ENCODE results near the gene PPP2R2B. TPM values are rescaled to one million over a fixed set of nuclear protein-coding genes. Genes with fewer than 3 reads are reported as not detected.

PPP2R2B gene
- total RNA-seq, 4 donors from 2014 or later: 9.4 to 29.4 (median 20.7) TPM

DNA sequence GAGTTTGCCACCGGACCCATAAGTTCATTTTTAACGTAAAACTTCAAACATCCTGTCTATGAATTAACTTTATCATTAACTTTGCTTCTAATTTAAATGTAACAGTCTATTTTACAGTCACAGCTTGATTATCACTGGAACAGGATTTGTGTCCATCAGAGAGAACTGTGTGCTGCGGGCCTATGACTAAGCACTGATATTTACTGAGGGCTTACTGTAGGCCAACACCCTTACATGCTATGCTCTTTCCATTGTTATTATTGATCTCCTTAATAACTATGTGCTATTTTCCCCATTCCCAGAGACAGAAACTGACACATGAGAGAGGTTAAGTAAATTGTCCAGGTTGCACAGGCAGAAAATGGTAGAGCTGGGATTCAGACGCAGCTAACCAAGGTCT lies 338.6 kb downstream of the PPP2R2B start:
- 94 to 95% methylated on average over 4 of the region's 4 CpGs for WGBS, 2 donors
- H3K4me3 ChIP-seq: no peak overlapping the region
- no peaks in the 10 kb centered on the region for H3K36me3 ChIP-seq
- H3K9me3 ChIP-seq: no peaks in the 10 kb centered on the region
- TF ChIP-seq, protein P1, sequence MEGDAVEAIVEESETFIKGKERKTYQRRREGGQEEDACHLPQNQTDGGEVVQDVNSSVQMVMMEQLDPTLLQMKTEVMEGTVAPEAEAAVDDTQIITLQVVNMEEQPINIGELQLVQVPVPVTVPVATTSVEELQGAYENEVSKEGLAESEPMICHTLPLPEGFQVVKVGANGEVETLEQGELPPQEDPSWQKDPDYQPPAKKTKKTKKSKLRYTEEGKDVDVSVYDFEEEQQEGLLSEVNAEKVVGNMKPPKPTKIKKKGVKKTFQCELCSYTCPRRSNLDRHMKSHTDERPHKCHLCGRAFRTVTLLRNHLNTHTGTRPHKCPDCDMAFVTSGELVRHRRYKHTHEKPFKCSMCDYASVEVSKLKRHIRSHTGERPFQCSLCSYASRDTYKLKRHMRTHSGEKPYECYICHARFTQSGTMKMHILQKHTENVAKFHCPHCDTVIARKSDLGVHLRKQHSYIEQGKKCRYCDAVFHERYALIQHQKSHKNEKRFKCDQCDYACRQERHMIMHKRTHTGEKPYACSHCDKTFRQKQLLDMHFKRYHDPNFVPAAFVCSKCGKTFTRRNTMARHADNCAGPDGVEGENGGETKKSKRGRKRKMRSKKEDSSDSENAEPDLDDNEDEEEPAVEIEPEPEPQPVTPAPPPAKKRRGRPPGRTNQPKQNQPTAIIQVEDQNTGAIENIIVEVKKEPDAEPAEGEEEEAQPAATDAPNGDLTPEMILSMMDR (IDR thresholded peaks at IDR 0.05): no peak
- TF ChIP-seq POLR2A (IDR thresholded peaks at IDR 0.05): no peak
- no peak for TF ChIP-seq EP300 (IDR thresholded peaks at IDR 0.05)
- H3K4me1 ChIP-seq: peaks cover 0 to 6% (median 0%) of the 10 kb centered on the region in 4 donors
- no peak for DNase-seq (ENCODE audit: low spot score in 2 of 2)
- no peaks in the 10 kb centered on the region for H3K27me3 ChIP-seq
- no peak overlapping the region for H3K27ac ChIP-seq

DNA sequence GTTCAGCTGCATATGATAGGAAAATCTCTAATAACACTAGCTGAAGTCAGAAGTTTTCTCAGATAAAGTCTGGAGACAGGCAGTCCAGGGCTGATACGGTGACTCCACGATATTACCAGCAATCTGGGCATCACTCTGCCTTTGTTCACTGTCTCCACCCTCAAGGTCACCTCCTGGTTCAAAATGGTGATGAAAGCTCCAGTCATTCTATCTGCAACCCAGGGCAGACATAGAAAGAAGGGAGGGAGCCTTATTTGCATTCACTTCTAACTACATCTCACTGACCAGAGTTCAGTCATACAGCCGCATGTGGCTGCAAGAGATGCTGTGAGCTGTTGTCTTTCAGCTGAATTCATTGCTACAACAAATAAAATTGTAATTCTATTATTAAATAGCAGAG lies 340.1 kb downstream of the PPP2R2B start:
- no peak for DNase-seq (ENCODE audit: low spot score in 2 of 2)
- Histone ChIP-seq H3K27me3 (no peaks in the 10 kb centered on the region), H3K27ac (no peak overlapping the region), H3K4me3 (no peak overlapping the region), H3K36me3 (no peaks in the 10 kb centered on the region), H3K9me3 (no peaks in the 10 kb centered on the region), H3K4me1 (peaks cover 0 to 6% (median 0%) of the 10 kb centered on the region in 4 donors)
- TF ChIP-seq POLR2A (IDR thresholded peaks at IDR 0.05) (no peak), EP300 (IDR thresholded peaks at IDR 0.05) (no peak)
- TF ChIP-seq, protein P1 (IDR thresholded peaks at IDR 0.05): no peak
- WGBS, 2 donors: 81 to 87% methylated on average over 3 of the region's 3 CpGs

DNA sequence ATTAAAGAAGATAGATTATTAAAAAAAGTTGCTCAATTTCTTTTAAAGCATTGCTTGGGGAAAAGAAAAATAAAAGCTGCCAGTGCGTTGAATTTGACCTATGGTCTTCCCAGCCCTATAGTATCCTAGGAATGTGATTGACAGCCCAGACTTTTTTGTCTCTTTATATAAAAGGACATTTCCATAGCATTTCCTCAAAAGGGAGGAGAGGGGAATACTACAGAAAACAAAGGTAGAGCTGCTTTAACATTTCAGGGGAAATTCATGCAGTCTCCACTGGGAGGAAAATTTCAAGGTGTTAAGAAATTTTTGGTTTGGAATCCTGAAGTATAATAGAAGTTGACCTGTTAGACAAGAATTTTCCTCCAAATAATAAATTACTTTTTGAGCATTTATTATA lies 344.7 kb downstream of the PPP2R2B start:
- Histone ChIP-seq H3K4me3 (no peak overlapping the region), H3K36me3 (no peaks in the 10 kb centered on the region), H3K27ac (no peak overlapping the region), H3K27me3 (no peaks in the 10 kb centered on the region), H3K4me1 (peaks cover 0 to 5% (median 0%) of the 10 kb centered on the region in 4 donors), H3K9me3 (no peaks in the 10 kb centered on the region)
- whole genome bisulfite sequencing, 2 donors: 0 to 7% methylated on average over 1 of the region's 1 CpG
- TF ChIP-seq POLR2A (IDR thresholded peaks at IDR 0.05) (no peak), EP300 (IDR thresholded peaks at IDR 0.05) (no peak)
- TF ChIP-seq, protein P1 (IDR thresholded peaks at IDR 0.05): no peak
- DNase-seq (ENCODE audit: low spot score in 2 of 2): no peak

DNA sequence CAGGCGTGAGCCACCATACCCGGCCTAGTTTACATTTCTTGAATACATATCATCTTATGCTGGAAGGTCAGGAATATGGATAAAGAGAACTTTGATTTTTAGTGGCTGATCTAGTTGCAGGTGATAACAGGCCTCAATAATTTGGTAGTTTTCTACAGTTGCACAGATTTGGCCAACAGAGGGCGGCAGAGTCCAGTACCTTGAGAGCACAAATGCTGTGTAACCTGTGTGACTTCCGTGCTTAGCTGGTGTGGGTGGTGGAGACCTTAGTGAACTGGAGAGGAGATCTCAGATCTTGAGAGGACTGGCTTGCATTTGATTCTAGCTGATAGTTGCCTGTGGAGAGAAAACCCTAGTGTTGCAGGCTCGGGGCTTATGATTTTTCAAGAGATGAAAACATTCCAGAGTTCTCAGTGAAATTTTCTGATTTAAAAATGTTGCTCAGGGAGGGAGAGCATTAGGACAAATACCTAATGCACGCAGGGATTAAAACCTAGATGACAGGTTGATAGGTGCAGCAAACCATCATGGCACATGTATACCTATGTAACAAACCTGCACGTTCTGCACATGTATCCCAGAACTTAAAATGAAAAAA lies 345.2 kb downstream of the PPP2R2B start:
- peak; percentile 45 to 76 for DNase-seq (ENCODE audit: low spot score in 2 of 2)
- H3K4me3 ChIP-seq: no peak overlapping the region
- WGBS, 2 donors: 42 to 45% methylated on average over 7 of the region's 7 CpGs
- H3K9me3 ChIP-seq: no peaks in the 10 kb centered on the region
- TF ChIP-seq, protein P1 (IDR thresholded peaks at IDR 0.05): peak; percentile 66 to 72 (median 69)
- no peak for TF ChIP-seq POLR2A (IDR thresholded peaks at IDR 0.05)
- no peak for TF ChIP-seq EP300 (IDR thresholded peaks at IDR 0.05)
- H3K4me1 ChIP-seq: peaks cover 0 to 5% (median 0%) of the 10 kb centered on the region in 4 donors
- no peak overlapping the region for H3K27ac ChIP-seq
- no peaks in the 10 kb centered on the region for H3K27me3 ChIP-seq
- no peaks in the 10 kb centered on the region for H3K36me3 ChIP-seq

Small RNA genes lying within 50 kb of the gene (small RNA-seq; reads per million reads assigned to genes)
- not detected for gene RN7SL791P
